IMR-90 (cell line): ENCODE data around the gene PPIL4.

Experiments used
- CEBPB ChIP-seq: IDR thresholded peaks from 2 replicates; pipeline ENCODE4 v1.6.1; 2012; ENCODE audit warnings: low read depth, low read length, improper control_type of control experiment
- CTCF ChIP-seq: conservative IDR thresholded peaks from 2 replicates; pipeline ENCODE4 v1.5.1; 2012; ENCODE audit warnings: mild to moderate bottlenecking, low read depth, low read length, improper control_type of control experiment
- MAZ ChIP-seq: IDR thresholded peaks from 2 replicates; pipeline ENCODE4 v1.6.1; 2012; ENCODE audit warnings: low read depth, mild to moderate bottlenecking, low read length, improper control_type of control experiment, moderate library complexity, borderline replicate concordance
- MXI1 ChIP-seq: IDR thresholded peaks from 2 replicates; pipeline ENCODE4 v1.6.1; 2012; ENCODE audit warnings: low read depth, mild to moderate bottlenecking, low read length, moderate library complexity, borderline replicate concordance
- POLR2A ChIP-seq: IDR thresholded peaks from 2 replicates; pipeline ENCODE4 v1.6.1; 2012; ENCODE audit warnings: mild to moderate bottlenecking, low read depth, low read length
- RCOR1 ChIP-seq: IDR thresholded peaks from 2 replicates; pipeline ENCODE4 v1.6.1; 2012; ENCODE audit warnings: mild to moderate bottlenecking, low read length, improper control_type of control experiment; ENCODE audit not compliant: insufficient replicate concordance
- RFX5 ChIP-seq: IDR thresholded peaks from 2 replicates; pipeline ENCODE4 v1.8.0; 2012; ENCODE audit warnings: low read depth, mild to moderate bottlenecking, low read length, moderate library complexity
- SMC3 ChIP-seq: fragments of 150-350 bp; IDR thresholded peaks from 2 replicates; pipeline ENCODE4 v1.6.1; 2016; ENCODE audit warnings: low read depth, mild to moderate bottlenecking, antibody characterized with exemption, low read length, moderate library complexity
- USF2 ChIP-seq: fragments of 150-350 bp; IDR thresholded peaks from 2 replicates; pipeline ENCODE4 v1.6.1; 2017; ENCODE audit warnings: mild to moderate bottlenecking, antibody characterized with exemption, low read length, low read depth

- TF ChIP-seq CTCF: no peak
- TF ChIP-seq POLR2A: no peak
- TF ChIP-seq RFX5: no peak
- TF ChIP-seq RCOR1: no peak
- no peak for TF ChIP-seq MXI1
- TF ChIP-seq MAZ: no peak
- no peak for TF ChIP-seq USF2
- TF ChIP-seq SMC3: no peak
- no peak for TF ChIP-seq CEBPB
Measured at GRCh38 chr6:149551920-149552319, 6.1 kb upstream of the PPIL4 start.
